A549 (cell line): Measurements from ENCODE around the gene FAT4. TPM values are rescaled to one million over a fixed set of nuclear protein-coding genes. Genes with fewer than 3 reads are reported as not detected.

ENCODE experiments used
- ATAC-seq, 2 experiments: fragments of 200-7000 bp in 1 of 2; fragments of >200 bp in 1 of 2; cut with Nextera tagmentation in 1 of 2; cut with Tn5 transposase in 1 of 2; 3 replicates each; pipeline versions ENCODE4 v1.8.0 to v1.9.1; 2018 to 2020; ENCODE audit warnings: mild to moderate bottlenecking in 1 of 2, moderate library complexity in 1 of 2
- CTCF ChIA-PET: fragments of 300-600 bp; sonication (Branson Sonifier 250); formaldehyde crosslinking; extraction: SDS; loops from one replicate; lab custom pipeline; 2021; ENCODE audit warnings: antibody characterized with exemption, inconsistent platforms; lab: Yijun Ruan, JAX
- POLR2A ChIA-PET: fragments of 350-600 bp; formaldehyde crosslinking; extraction: SDS; loops from one replicate; lab custom pipeline; 2021; ENCODE audit warnings: antibody characterized with exemption, inconsistent platforms; lab: Yijun Ruan, JAX
- DNase-seq, 2 experiments: peaks; one replicate each; pipeline versions ENCODE4 v3.0.0 to v3.0.0-alpha.2; 2011 to 2016; ENCODE audit warnings: low read depth in 1 of 2, low spot score in 1 of 2
- FAIRE-seq: peaks from 2 replicates; lab custom pipeline; 2011; peaks lifted over from hg19 to GRCh38; lab: Jason Lieb, UNC
- H3K27ac ChIP-seq, 2 experiments: fragments of >200 bp; sonication (Bioruptor Twin); formaldehyde crosslinking; 3 replicates each; pipeline ENCODE4 v1.5.1; 2016 to 2017
- H3K4me1 ChIP-seq: fragments of >200 bp; sonication (Bioruptor Twin); formaldehyde crosslinking; 3 replicates; pipeline ENCODE4 v1.6.1; 2016
- H3K4me2 ChIP-seq: fragments of >200 bp; sonication (Bioruptor Twin); formaldehyde crosslinking; 3 replicates; pipeline ENCODE4 v1.6.1; 2016
- H3K4me3 ChIP-seq: fragments of >200 bp; sonication (Bioruptor Twin); formaldehyde crosslinking; 3 replicates; pipeline ENCODE4 v1.5.1; 2016
- H3K9me3 ChIP-seq: fragments of >200 bp; sonication (Bioruptor Twin); formaldehyde crosslinking; 3 replicates; pipeline ENCODE4 v1.6.1; 2016
- CBX8 ChIP-seq: fragments of 200-600 bp; sonication (generic); IDR thresholded peaks from 2 replicates; pipeline ENCODE4 v1.6.1; 2016
- CEBPB ChIP-seq, 2 experiments: fragments of >200 bp in 1 of 2; sonication (Bioruptor Twin) in 1 of 2; formaldehyde crosslinking in 1 of 2; IDR thresholded peaks; 2 replicates each; pipeline ENCODE4 v1.6.1; 2012 to 2016
- CHD4 ChIP-seq: fragments of 200-600 bp; sonication (generic); IDR thresholded peaks from 2 replicates; pipeline ENCODE4 v1.6.1; 2016; ENCODE audit warnings: antibody characterized with exemption, mild to moderate bottlenecking, borderline replicate concordance
- CTCF ChIP-seq: fragments of >200 bp; sonication (Bioruptor Twin); formaldehyde crosslinking; IDR thresholded peaks from 3 replicates; pipeline ENCODE4 v1.5.1; 2016
- ELK1 ChIP-seq: fragments of 150-350 bp; IDR thresholded peaks from 2 replicates; pipeline ENCODE4 v1.6.1; 2014; ENCODE audit warnings: low read depth, mild to moderate bottlenecking, low read length
- ESRRA ChIP-seq: fragments of 150-350 bp; IDR thresholded peaks from 2 replicates; pipeline ENCODE4 v1.6.1; 2014; ENCODE audit warnings: mild to moderate bottlenecking, low read length, borderline replicate concordance
- FOSB ChIP-seq: fragments of 250-450 bp; sonication (Bioruptor Pico); IDR thresholded peaks from 2 replicates; pipeline ENCODE4 v1.5.0; 2020; ENCODE audit warnings: mild to moderate bottlenecking, moderate library complexity
- FOXS1 ChIP-seq: fragments of 250-450 bp; sonication (Bioruptor Pico); IDR thresholded peaks from 2 replicates; pipeline ENCODE4 v1.5.0; 2020; ENCODE audit warnings: mild to moderate bottlenecking, moderate library complexity
- HDAC2 ChIP-seq: fragments of 200-600 bp; sonication (generic); IDR thresholded peaks from 2 replicates; pipeline ENCODE4 v1.6.1; 2016
- HES2 ChIP-seq: fragments of >200 bp; sonication (Bioruptor Twin); formaldehyde crosslinking; IDR thresholded peaks from 2 replicates; pipeline ENCODE4 v1.6.1; 2016
- HMGXB4 ChIP-seq: fragments of 250-450 bp; sonication (Bioruptor Pico); IDR thresholded peaks from 2 replicates; pipeline ENCODE4 v1.5.0; 2021; ENCODE audit warnings: mild to moderate bottlenecking, moderate library complexity, borderline replicate concordance
- HOXB5 ChIP-seq: fragments of 250-450 bp; sonication (Bioruptor Pico); IDR thresholded peaks from 2 replicates; pipeline ENCODE4 v1.5.0; 2020; ENCODE audit warnings: mild to moderate bottlenecking, moderate library complexity
- KDM5A ChIP-seq: fragments of 200-600 bp; sonication (generic); IDR thresholded peaks from 2 replicates; pipeline ENCODE4 v1.6.1; 2016; ENCODE audit warnings: antibody characterized with exemption, mild to moderate bottlenecking
- MAX ChIP-seq: IDR thresholded peaks from 2 replicates; pipeline ENCODE4 v1.6.1; 2012
- NR3C1 ChIP-seq: fragments of >200 bp; sonication (Bioruptor Twin); formaldehyde crosslinking; IDR thresholded peaks from 3 replicates; pipeline ENCODE4 v1.6.1; 2017
- PBX3 ChIP-seq: IDR thresholded peaks from 2 replicates; pipeline ENCODE4 v1.6.1; 2012
- POLR2AphosphoS2 ChIP-seq: conservative IDR thresholded peaks from 2 replicates; pipeline ENCODE4 v1.6.1; 2012; ENCODE audit warnings: low read length, improper control_type of control experiment, inconsistent platforms
- RAD21 ChIP-seq, 2 experiments: fragments of >200 bp in 1 of 2; sonication (Bioruptor Twin) in 1 of 2; formaldehyde crosslinking in 1 of 2; IDR thresholded peaks in 1 of 2; conservative IDR thresholded peaks in 1 of 2; 2 replicates in 1 of 2; 3 replicates in 1 of 2; pipeline ENCODE4 v1.6.1; 2012 to 2018; ENCODE audit warnings: inconsistent platforms in 1 of 2
- RCOR1 ChIP-seq: fragments of 150-350 bp; IDR thresholded peaks from 2 replicates; pipeline ENCODE4 v1.6.1; 2014; ENCODE audit warnings: antibody characterized with exemption, low read length, low read depth
- RFX5 ChIP-seq: fragments of 450-650 bp; IDR thresholded peaks from 2 replicates; pipeline ENCODE4 v1.7.1; 2014; ENCODE audit warnings: antibody characterized with exemption, mild to moderate bottlenecking, moderate library complexity
- RNF2 ChIP-seq: fragments of 200-600 bp; sonication (generic); IDR thresholded peaks from 2 replicates; pipeline ENCODE4 v1.6.1; 2016; ENCODE audit warnings: low read depth, mild to moderate bottlenecking, antibody characterized with exemption, moderate library complexity, borderline replicate concordance
- SMC3 ChIP-seq: fragments of >200 bp; sonication (Bioruptor Twin); formaldehyde crosslinking; IDR thresholded peaks from 3 replicates; pipeline ENCODE4 v1.6.1; 2018; ENCODE audit warnings: inconsistent platforms
- TFCP2L1 ChIP-seq: fragments of 250-450 bp; sonication (Bioruptor Pico); IDR thresholded peaks from 2 replicates; pipeline ENCODE4 v1.5.0; 2021; ENCODE audit warnings: mild to moderate bottlenecking
- ZFP36 ChIP-seq: fragments of 450-650 bp; IDR thresholded peaks from 2 replicates; pipeline ENCODE4 v1.6.1; 2014; ENCODE audit warnings: borderline replicate concordance; ENCODE audit not compliant: partially characterized antibody
- WGBS: methylation state at CpG from one replicate; pipeline ENCODE4 v1.1.6; 2017; ENCODE audit errors: missing lambda C conversion rate; 5-methylcytosine and 5-hydroxymethylcytosine counted together
- polyA plus RNA-seq, 4 experiments: library from polyadenylated mRNA; depleted of rRNA in 3 of 4; stranded (reverse); fragments of >200 nt; fragmentation: RNase III in 1 of 4; extraction: RNeasy Plus Mini Kit Qiagen cat#74134 plus additional on column Dnase treatment in 1 of 4; gene quantifications; 2 replicates in 3 of 4; 3 replicates in 1 of 4; pipeline ENCODE4 v1.2.3, GENCODE V29; 2011 to 2017

The FAT4 gene
- polyA plus RNA-seq, 2 of the 4 experiments (the other 2 are of a cell fraction): 0.32 to 1.1 TPM

GRCh38 chr4:125315576-125316400 is 1.0 kb downstream of the FAT4 start:
- DNase-seq: peak; percentile 18 to 36
- Histone ChIP-seq H3K4me2 (peak overlapping the region; percentile 94), H3K9me3 (no peaks in the 10 kb centered on the region), H3K27ac (peak overlapping the region; percentile 47 to 86; a peak in 5 of 6 replicates), H3K4me1 (peaks cover 7% of the 10 kb centered on the region; the same call in 2 of the 3 replicates), H3K4me3 (peak overlapping the region; percentile 87)
- TF ChIP-seq FOXS1 (no peak), RCOR1 (no peak), ZFP36 (no peak), HOXB5 (CRISPR knock-in tag) (no peak)
- CTCF ChIA-PET: interaction anchor here (0.6 to 2.6 kb wide), 5 partner anchors 11 to 1898 kb away, joined by 3 to 10 read pairs (median 4); no protein-coding TSS in a partner anchor
- FAIRE-seq: no peak
- WGBS: 3% methylated on average over 25 of the region's 51 CpGs
- peak; percentile 63 to 67 for ATAC-seq
- POLR2A ChIA-PET: no interaction called here

- FAIRE-seq: no peak
- ChIA-PET POLR2A (no interaction called here), CTCF (interaction anchor here (0.6 to 2.6 kb wide), 6 partner anchors 10 to 1897 kb away, joined by 3 to 10 read pairs (median 4); no protein-coding TSS in a partner anchor)
- peak overlapping the region; percentile 87 for H3K4me3 ChIP-seq
- peak; percentile 48 to 55; a peak in 5 of 6 replicates for ATAC-seq
- DNase-seq: peak; percentile 18 to 24
- peak overlapping the region in 1 of 2 experiments; percentile 86; a peak in 4 of 6 replicates for H3K27ac ChIP-seq
- TF ChIP-seq KDM5A (no peak), CHD4 (no peak), SMC3 (no peak), HMGXB4 (CRISPR knock-in tag) (no peak), PBX3 (no peak)
- WGBS: 0% methylated on average over 2 of the region's 25 CpGs
- no peaks in the 10 kb centered on the region for H3K9me3 ChIP-seq
- peak overlapping the region; percentile 94 for H3K4me2 ChIP-seq
- peaks cover 7% of the 10 kb centered on the region; the same call in 2 of the 3 replicates for H3K4me1 ChIP-seq
Measured at GRCh38 chr4:125316401-125316790, 1.6 kb downstream of the FAT4 start.

- H3K4me2 ChIP-seq: peak overlapping the region; percentile 94
- H3K4me3 ChIP-seq: peak overlapping the region; percentile 87
- peak; percentile 45 to 50 for ATAC-seq
- no peaks in the 10 kb centered on the region for H3K9me3 ChIP-seq
- DNase-seq: peak; percentile 21 to 55
- POLR2A ChIA-PET: no interaction called here
- CTCF ChIA-PET: interaction anchor here (0.6 to 2.6 kb wide), 9 partner anchors 10 to 434 kb away, joined by 3 to 10 read pairs (median 4); no protein-coding TSS in a partner anchor
- peak overlapping the region; percentile 60 to 86 for H3K27ac ChIP-seq
- H3K4me1 ChIP-seq: peaks cover 10% of the 10 kb centered on the region; the same call in 2 of the 3 replicates
- no CpG with 5 or more reads among the region's 66 CpGs for WGBS
- FAIRE-seq: no peak
- TF ChIP-seq MAX (peak; percentile 54; the same call in 1 of the 2 replicates), HDAC2 (no peak), FOSB (no peak), RCOR1 (no peak), RFX5 (no peak), CTCF (peak; percentile 25; the same call in 2 of the 3 replicates), HES2 (no peak), ELK1 (no peak), POLR2AphosphoS2 (no peak), SMC3 (peak; percentile 42), CEBPB (IDR thresholded peaks at IDR 0.05) (no peak), NR3C1 (no peak), HOXB5 (CRISPR knock-in tag) (no peak), TFCP2L1 (CRISPR knock-in tag) (no peak), RNF2 (peak; percentile 43; the same call in 1 of the 2 replicates), ESRRA (no peak), RAD21 (conservative IDR thresholded peaks at IDR 0.05 in 1 of 2, IDR thresholded peaks at IDR 0.05 in 1 of 2) (peak; percentile 24 to 50; a peak in 4 of 5 replicates), CBX8 (no peak)
Measured at GRCh38 chr4:125316791-125317524, 2.2 kb downstream of the FAT4 start.
